Activated CD8-positive, alpha-beta memory T cell treated with anti-CD3 and anti-CD28 coated beads for 4 hours (primary cell): ENCODE data around the gene FRS3.

Source experiments
- DNase-seq, 2 donors: peaks; one replicate each; pipeline ENCODE4 v3.0.0-alpha.2; 2020; ENCODE audit warnings: low read depth in 2 of 2

FRS3 gene

DNA sequence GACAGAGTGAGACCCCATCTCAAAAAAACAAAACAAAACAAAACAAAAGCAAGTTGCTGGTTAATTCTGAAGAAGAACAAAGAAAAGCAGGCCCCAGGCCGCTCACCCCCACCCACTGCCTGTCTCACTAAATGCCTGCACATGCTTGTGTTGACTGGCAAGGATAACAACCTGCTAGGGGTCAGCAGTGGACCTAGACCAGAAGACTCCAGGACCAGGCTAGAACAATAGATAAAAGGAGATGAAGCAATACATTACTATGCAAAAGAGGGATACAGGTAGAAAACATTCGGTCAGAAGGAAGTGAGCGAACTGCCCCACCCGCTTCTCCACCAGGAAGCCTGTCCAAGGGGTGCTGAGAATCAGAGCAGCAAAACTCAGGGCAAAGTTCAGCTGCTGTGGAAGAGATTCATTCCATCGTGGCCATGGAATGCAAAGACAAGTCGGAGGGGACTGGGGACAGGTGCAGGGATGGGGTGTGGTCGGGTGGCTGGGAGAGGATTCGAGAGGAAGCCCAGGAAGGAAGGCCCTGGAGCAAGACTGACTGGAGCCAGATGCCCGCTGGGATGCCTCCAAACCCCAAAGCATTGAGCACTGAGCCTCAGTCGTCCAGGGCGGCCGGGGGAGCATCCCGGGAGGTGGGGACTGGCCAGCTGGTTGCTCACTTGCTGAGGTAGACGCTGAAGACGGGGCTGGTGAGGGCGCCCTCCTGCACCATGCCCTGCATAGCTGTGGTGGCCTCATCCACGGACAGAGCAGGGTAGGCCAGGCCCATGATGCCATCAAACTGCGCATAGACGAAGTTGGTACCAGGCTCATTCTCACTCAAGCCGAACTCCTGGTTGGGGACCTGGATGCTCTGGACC is 37.8 kb downstream of the FRS3 start:
- DNase-seq, result no peak

DNA sequence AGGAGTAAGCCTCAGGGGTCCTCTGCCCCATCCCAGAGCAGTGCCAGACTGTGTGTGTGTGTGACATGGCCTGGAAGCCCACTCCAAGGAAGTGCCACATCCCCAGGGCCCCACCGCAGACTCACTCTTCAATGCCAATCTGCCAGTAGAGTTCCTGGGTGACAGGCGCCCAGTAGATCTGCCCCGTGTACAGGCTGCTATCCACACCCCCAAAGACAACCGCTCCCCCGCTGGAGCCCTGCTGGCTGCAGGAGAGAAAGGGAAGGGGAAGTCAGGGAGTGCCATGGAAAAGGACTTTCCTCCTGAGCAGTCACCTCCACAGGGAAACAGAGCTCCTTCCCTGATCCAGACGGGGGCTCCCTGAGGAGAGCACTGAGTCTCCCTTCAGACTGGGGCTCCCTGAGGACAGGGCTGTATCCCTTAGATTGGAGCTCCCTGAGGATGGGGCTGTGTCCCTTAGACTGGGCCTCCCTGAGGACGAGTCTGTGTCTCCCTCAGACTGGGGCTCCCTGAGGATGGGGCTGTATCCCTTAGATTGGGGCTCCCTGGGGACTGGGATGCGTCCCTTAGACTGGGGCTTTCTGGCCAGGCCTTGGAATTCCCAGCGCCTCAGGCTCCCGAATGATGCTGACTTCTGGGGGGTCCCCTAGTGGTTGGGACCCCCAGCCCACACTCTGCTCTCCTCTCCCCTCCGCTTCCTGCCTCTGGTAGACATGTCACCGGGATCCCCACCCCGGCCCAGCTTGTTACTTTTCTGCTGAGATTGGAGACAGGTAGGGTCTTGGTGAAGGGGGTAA is 39.1 kb downstream of the FRS3 start:
- DNase-seq, result no peak

DNA sequence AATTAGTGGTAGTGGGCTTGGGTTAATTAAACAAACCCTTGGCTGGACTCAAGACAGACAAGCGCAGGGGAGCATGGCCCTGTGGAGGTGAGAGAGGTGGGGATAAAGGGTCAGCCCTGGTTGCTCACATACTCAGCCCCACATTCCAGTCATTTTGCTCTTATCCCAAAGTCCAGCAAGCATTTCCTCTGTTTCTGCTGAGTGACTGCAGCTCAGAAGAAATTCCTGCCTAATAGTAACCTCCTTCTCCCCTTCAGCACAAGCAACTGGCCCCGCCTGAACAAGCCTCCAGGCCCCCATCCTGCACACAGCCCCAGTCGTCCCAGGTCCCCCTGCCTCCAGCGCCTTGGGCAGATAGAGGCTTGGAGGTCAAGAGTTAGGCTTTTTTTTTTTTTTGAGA is 40.7 kb downstream of the FRS3 start:
- DNase-seq, result no peak

DNA sequence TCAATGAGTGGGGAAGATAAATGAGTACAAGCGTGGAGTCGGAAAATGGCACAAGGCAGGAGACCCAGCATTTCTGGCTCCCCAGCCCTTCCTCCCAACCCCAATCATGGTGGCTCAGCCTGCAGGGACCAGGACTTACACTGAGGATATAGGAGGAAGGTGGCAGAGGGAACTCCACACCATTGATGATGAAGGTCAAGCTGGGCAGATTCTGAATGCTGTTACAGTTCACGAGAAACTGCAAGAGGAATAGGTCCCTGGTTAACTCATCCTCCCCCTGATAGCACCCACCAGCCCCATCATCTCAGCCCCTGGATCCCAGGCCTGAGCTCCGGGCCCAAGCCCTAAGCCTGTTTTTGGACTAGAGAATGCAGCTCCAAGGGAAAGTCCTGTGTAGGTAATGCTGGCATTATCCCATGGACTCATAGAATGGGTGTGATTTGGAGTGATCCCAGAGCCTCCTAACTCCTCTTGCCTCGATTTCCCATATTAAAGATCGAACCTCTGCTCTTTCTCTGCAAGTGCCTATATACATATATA is 42.0 kb downstream of the FRS3 start:
- no peak for DNase-seq

DNA sequence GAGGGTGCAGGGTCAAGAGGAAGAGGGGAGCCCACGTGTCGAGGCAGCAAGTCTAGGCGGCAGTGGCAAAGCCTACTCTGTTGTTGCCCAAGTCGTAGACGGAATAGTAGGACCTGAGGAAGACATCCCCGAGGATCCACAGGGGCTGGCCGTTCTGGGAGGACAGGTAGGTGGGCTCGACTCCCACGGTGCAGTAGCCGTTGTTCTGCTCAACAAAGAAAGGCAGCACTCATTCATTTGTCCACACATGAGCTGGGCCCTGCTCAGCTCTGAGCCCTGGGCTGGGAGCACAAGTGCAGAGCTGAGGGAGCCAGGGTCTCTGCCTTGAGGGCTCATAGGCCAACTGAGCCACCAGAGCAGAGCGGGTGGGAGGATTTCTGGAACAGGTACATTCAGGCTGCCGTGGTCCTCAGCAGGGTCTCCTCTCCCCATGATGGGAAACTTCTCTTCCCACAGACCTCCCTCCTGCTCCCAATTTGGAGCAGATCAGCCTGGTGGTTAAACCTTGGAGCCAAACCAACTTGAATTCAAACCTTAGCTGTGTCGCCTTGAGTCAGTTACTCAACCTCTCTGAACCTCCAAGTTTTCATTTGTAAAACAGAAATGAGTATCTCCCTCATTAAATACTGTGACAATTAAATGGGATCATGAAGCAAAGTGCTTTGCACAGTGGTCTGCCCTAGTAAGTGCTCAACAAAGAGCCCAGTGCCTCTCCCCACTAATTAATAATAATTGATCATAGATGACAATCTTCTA is 42.7 kb downstream of the FRS3 start:
- DNase-seq, result no peak

DNA sequence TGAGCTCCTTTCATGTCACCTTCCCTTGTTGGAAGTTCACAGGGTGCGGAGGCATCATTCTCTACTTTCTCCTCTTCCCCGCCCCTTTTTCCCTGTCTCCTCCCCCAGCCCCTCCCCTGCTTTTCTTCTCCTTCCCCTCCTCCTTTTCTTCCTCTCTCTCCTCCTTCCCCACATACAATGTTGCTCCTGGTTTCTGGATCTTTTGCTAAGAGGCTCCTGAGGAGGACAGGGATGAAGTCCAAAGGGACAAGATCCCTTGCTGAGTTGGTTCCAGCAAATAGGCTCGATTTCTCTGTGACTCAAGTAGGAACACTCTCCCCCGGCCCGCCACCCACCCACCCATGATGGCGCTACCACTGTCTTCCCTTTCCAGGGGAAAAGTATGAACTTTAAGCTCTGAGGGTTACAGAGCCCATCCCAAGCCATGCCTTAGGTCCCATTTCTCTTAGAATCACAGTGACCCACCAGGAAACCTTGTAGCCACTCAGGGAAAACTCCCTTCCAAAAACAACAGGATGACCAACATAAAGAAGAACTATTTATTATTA is 43.4 kb downstream of the FRS3 start:
- no peak for DNase-seq

DNA sequence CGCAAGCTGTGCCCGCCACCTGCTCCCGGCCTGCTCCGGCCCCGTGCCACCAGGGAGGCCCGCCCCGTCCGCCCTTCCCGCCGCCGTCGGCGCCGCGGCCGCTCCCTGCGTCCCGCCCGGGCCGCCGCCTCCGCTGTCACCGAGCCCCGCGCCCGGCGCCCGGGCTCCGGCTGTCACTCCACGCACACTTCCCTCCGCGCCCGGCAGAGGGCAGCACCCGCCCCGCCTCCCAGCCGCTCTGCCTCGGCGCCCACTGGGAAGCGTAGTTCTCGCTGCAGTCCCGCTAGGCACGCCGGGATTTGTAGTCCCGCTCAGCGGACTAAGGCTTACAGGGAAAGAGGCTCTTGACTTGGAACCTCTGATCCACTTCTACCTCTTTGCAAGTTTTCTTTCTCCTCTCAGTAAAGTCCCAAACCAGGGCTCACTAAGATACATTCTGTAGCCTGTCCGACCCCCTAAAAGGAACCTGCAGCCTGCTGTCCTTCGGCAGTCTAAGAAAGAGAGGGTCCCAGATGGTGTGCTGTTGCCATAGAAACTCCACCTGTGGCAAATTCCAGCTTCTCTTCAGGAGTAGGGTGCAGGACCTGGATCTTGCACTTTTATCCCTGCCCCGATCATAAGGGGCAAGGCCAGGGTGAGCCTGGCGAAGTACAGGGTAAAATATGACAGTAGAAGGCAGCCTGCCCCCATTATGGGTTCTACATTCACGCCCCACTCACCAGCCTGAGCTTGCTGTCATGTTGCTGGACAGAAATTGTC is 44.1 kb downstream of the FRS3 start, which contains the start of gene TFEB:
TFEB (minus strand) TSS at position 182 of the 759 bp plus-strand sequence. CDS start 44,395 bp downstream, outside the sequence.
- peak; percentile 81 to 85 for DNase-seq

DNA sequence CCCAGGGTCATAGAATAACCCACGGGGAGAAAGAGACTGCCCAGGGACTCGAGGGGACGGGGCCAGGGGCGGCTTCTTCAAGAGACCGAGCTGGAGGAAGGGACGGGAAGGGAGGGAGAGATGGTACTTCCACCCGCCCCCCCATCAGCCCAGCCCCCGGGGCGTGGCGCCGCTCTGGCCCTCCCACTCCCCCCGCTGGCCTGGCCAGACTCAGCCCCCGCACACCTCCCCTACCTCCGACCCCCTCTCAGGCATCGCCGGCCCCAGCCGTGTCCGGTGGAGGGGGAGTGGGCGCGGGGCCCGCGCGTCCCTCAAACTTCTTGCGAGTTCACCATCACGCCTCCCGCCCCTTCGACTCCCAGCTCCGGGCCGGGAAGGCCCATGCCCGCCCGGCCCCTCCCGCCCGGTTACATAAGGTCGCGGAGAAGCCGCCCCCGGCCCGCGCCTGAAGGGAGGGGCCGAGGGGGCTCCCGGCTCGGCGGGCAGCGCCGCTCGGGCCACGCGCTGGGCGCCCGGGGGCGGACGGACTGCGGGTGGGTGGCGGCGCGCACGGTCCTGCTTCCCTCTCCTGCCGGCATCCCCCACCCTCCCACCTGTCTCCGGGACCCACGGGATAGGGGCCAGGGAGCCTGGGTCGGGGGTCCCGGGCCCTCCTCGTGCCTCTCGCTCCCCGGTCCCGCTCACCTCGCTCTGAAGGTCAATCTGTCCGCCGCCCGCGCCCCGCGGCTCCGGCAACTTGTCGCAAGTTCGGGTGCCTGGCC is 44.9 kb downstream of the FRS3 start:
- peak; percentile 45 to 50 for DNase-seq

DNA sequence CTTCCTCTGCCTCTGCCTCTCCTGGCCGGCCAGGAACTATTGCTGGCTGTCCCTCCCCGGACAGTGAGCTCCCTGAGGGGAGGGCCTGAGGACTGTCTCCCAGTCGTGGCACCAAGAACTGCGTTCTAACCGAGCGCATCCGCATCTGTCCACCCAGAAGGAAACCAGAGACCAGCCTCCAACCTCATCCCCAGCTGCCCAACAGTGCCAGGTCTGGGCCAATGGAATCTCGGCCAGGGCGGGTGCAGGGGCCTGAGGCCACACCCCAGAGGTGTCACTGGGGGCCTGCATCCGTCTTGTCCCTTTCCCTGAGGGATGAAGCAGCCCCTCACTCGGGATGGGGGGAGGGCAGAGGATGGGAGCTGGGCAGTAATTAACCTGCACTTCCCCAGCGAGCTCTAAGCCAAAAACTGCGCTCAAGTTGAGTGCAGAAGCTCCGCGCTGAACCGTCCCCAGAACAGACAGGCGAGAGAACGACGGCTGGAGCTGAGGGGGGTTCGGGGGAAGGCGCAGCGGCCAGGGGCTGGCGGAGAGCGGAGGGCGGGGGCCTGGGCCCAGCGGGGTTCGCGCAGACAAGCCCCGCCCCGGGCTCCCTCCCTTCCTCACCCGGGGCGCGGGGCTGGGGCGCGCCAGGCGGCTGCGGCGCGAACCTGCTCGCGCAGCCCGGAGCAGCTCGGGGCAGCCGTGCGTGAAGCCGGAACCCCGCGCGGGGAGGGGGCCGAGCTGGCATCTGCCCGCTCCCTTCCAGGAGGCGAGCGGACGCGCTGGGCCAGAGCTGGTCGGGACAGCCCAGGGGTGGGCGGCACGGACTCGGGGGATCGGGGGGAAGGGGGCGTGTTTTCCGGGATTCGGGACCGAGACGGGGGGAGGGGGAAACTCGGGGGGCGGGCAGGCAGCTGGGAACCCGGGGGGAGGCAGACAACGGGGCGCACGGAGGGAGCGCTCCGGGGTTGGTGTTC is 45.7 kb downstream of the FRS3 start:
- peak; percentile 16 to 34 for DNase-seq

DNA sequence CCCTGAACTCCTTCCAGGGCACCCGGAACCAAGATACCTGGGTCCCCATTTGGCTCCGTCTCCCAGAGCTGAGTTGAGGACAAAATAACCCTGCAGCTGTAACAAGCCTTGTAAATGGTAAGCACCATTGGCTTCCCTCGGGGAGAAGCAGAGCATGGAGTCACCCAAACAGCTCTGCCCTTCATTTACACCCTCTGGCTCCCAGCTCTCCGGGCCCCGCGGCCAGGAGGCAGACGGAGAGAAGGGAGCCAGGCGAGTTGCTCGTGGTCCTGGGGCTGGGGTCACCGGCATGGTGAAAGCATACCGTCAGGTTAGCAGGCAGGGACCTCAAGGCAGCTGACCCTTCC is 46.4 kb downstream of the FRS3 start:
- DNase-seq, result no peak

DNA sequence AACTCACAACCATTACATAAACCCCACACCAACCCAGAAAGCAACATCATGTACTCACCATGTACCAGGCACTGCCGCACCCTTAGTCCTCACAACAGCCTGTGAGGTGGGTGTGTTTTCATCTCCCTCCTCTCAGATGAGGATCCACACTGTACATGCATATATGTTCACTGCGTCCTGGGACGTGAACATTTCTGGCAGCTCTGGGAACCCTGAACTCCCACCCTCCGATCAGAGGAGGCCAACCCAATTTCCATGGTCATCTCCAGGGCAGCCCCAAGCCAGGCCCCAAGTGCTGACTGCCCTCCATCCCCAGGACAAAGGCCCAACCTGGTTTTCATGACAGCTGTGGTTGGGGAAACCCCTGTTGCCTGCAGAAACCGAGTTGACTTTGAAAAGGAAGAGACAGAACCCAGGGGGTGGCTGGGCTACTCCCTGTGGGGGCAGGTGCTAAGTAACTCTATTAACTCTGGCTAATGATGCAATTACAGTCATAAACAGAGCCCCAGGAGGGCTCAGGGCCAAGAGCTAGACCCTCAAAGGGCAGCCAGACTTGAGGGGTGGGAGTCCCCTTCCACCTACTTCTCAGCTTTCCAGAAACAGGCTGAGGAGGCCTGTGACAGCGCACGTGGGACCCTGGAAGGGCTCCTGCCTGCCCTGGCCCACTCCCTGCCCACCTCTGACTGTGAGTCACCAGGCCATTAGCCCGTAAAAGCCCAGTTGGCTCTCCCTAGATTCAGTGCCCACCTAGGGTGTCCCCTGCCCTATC is 46.9 kb downstream of the FRS3 start:
- peak; percentile 44 to 49 for DNase-seq

DNA sequence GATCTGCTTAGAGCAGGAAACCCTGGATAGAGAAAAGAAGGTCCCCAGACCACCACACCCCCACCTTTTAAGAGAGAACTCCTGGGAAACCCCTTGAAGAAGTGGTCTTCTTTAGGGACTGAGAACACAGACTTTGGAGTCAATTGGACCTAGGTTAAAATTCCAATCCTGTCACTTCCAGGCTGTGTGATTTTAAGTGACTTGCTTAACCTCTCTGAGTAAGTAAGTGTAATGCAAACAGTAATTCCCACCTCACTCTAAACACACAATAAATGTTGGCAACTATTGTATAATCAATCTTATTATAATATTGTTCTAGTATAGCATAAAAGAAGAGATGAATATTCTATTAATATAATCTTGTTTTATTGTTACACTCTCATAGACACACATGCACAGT is 47.6 kb downstream of the FRS3 start:
- DNase-seq, result no peak

DNA sequence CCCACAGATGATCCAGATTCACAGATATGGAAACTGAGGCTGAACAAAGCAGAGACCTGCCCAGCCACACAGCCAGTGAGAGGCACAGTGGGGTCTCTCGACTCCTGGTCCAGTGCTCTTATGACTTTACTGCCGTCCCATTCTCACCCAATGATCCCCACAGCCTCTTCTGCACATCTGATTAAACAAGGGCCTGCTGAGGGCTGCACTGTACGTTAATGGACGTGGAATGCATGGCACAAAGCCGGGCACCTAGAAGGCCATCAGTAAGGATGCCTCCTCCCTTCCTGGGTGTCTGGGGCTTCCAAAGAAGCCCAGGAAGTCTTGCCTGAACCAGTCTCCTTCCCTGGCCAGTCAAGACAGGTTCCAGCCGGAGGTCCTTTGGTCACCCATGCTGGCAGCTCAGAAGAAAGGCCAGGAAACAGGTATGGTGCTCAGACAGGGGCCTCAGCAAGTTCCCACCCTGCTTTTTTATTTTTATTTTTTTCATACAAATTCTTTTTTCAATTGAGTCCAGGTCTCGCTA is 48.1 kb downstream of the FRS3 start:
- DNase-seq, result no peak

DNA sequence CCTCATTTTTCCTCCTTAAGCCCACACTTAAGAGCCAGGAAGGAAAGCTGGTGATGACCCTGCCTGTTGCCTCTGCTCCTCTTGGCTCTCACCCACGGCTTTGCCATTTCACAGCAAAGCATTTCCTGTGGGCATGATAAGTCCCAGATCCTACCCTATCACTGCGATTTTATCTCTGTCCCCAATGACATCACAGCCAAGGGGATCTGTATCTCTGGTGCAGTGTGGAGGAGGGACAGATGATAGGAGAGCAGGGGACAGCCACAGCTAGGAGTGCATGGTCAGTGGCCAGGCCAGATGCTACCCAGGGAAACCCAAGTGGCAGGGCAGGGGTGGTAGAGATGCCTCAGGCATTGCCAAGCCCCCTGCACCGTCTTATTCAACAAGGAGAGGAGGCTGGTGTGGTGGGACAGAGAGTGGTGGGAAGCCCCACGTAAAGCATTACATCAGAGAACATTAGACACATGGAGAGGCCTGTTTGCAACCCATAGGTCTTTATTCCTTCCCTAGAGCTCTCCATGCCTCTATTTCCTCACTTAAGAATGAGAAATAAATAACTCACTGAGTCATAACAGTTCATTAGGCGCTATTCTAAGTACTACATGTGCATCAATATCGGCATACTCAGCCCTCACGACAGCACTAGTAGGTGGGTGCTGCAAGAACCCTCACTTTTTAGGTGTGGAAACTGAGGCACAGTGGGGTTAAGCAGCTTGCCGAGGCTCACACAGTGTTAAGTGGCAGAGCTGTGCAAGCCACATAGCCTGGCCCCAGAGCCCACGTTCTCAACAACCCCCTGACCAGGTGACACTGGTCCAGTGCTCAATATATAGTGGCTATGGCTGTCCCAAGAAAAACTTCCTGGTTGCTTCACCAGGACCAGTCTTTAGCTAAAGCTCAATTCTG is 48.9 kb downstream of the FRS3 start:
- DNase-seq, result no peak

DNA sequence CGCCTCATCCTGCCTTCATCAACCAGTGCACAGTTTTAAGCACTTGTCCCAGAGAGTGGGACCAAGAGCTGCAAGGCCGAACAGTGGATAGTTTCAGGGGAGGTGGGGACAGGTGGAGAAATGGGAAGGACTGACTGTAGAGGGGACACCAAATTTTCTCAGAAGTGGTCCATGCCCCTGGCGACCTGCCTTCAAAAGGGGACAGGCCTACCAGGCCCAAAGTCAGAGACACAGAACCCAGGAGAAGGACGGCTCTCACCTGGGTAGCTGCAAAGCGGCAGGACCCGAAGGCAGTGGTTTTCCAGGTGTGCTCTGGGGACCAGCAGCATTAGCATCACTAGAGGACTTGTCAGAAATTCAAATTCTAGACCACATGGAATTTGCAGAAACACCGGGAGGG is 50.1 kb downstream of the FRS3 start:
- no peak for DNase-seq

DNA sequence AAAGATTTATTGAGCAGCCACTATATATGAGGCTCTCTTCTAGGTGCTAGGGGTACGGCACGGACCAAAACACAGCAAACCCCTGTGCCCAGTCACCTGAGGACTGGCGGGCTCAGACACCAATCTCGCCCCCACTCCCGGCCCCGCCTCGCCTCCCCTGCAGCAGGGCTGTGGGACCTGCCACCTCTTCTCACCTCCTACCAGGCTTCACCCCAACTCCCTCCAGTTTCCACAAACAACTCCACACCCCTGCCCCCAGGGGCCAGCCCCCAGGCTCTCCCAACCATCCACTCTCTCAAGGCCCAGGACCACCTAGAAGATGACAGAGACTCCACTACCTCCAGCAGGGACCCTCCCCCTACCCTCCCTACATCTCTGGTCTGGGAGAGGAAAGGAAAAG is 50.7 kb downstream of the FRS3 start:
- DNase-seq, result no peak
